Activated CD4-positive, CD25-positive, alpha-beta regulatory T cell treated with anti-CD3 and anti-CD28 coated beads, Interleukin-2, amount 50 U/mL, for 72 hours (primary cell): ENCODE measurements around the gene NOP58.
"Not testable (repeated sequence)": the region's sequence is repeated elsewhere in the genome, so short reads cannot be mapped to it uniquely, and the experiment has no call there.

Experiments used
- DNase-seq: peaks from one replicate; pipeline ENCODE4 v3.0.0; 2021

Gene NOP58

DNA sequence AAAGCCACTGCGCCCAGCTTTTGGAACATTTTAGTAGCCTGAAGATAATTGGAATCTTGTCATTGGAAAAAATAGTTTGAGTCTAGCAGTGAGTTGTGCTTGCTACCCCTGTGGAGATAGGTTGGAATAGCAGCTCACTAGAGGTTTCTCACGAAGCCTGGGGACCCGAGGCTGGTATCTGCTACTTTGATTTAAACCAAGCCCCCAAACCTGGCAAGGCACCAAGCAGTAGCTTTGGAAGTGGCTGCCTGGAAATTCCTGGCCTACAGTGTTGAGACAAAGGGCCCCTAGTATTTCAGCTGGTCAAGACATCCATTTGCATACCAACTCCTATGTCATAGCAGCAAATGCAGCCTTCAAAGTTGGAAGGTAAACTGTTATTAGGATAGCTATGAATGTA is 42.1 kb downstream of the NOP58 start:
- DNase-seq = no peak

DNA sequence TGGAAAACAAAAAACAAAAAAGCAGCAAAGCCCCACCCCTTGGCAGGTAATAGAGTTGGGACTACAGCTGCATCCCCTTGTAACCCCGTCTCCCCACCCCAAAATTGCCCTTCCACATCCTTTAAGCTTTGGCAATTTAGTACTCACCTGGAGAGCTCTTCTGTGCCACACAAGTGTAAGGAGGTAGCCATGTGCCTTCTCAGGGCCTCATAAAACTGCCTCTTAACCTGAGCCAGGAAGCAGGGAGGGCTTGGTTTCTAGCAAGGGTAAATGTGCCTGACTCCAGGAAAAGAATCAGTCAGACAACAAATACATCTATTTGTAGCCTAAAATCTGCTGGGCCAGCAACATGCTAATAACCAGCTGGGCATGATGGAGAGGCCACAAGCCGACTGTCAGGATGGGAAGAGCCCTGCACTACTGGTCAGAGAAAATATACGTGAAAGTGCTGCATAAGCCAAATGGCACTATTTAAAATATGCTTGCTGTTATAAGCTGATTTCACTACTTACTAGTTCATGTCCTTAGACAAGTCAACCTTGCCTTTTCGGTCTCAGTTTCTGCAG is 46.3 kb downstream of the NOP58 start:
- no peak for DNase-seq

DNA sequence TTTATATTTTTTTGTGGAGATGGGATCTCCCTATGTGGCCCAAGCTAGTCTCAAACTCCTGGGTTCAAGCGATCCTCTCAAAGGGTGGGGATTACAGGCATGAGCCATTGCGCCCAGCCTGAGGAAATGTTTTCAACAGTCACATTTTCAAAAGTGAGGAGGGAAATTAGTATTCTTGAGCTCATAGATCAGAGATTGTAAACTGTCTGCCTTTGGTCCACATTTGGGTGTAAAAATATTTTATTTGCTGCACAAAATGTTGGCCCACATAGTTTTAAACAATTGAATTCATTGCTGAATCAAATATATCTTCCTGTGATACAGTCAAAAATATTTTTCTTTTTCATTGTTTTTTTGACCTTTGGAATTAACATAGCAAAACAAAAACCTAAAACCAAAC is 48.6 kb downstream of the NOP58 start:
- DNase-seq = no peak

DNA sequence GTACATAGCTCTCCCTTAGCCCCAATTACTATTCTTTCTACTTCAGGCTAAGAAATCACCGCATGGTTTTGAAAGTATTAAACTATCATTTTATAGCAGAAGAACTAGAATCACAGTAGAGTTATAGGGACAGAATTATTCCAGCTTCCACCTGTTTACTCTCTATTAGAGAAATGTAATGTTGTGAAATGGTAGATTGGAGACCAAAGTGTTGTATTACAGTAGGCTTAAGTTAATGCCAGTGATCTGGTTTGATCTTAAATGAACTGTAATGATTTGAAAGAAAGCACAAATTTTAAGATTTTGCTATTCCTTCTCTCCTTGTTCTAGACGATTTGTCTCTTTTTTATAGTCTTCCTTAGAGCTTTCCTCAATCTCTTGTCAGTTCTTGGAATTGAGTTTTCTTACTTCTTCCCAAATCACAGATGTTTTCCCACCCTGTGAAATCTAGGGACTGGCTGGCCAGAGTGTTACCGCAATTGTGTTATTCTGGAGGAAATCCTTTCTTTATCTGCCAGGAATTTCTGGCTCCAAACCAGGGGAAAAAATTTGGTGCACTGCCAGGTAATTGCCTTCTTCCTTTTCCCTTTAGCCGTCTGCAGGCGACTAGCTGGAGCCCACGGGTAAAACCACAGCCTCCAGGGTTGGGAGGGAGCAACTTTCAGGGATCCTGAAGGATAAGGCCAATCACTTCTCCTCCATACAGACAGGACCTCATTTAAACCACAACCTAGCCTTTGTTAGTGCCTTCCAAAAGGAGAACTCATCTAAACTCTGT is 51.7 kb downstream of the NOP58 start:
- no peak for DNase-seq

DNA sequence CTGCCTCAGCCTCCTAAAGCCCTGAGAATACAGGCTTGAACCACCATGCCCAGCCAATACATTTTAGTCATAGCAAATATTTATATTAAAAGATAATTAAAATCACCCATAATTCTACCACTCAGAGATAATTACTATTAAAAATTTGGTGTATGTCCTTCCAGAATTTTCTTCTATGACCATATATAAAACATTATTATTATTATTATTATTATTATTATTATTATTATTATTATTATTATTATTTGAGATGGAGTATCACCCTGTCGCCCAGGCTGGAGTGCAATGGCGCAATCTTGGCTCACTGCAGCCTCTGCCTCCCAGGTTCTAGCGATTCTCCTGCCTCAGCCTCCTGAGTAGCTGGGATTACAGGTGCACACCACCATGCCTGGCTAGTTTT is 54.8 kb downstream of the NOP58 start:
- not testable (repeated sequence) for DNase-seq

DNA sequence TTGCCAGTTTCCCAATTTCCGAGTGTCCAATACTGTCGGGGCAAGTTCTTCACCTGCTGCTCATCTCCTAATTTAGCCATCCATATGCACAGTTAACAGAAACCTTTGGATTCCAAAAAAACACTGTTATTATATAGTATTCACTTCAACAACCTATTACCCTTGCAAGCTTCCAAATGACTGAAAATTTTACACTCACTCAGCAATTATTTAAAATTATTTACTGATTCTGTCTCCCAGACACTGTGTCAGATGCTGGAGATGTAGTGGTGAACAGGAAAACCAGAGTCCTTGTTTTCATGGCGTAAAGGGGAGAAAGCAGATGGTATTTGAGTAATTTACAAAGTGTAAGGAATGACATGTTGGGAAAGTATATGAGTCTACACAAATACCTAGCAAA is 56.9 kb downstream of the NOP58 start:
- DNase-seq = no peak

DNA sequence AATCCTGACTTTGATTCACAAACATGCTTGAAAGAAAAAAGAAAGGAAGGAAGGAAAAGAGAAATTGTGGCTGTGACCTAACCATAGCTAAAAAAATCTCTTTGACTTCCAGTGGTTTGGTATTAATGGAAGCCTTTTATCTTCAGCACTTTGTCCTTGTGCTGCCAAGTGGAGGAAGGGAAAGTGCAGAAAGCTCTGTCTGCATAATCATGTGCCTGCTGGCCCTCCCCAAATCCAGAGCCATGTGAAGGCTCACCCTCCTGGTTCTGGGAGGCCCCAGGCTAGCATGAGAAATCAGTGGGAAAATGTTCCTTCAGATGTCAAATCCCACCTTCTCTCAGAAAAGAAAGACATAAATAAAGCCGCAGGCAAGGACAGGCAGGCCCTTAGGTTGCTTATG is 62.3 kb downstream of the NOP58 start:
- DNase-seq = no peak

DNA sequence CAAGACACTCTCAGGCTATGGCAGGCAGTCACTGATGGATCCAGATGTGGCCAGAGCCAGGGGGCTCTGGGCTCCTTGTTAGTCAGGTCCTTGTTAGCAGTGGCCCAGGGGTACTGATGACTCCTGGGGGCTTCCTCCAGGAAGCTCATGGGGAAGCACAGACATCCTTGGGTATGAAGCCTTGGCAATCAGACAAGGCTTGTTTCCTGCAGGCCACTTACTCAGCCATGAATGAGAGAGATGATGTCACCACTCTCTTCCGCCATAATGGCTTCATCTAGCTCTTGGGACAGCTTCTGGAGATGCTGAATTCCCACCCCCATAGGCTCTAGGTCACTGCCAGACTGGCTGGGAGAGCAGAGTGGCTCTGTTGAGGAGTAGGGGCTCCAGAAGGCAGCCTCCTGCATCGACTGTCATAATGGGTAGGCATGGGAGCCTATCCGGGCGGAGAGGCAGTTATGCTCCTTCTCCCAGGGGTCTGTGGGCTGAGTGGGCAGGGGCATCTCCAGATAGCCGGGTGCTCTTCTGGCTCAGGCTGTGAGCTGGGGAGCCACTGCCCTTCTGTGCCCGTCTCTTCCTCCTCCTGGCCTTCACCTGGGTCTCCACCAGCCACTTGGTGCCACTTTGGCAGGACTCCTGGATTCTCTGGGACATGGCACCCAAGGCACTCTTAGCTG is 70.4 kb downstream of the NOP58 start:
- DNase-seq = no peak

DNA sequence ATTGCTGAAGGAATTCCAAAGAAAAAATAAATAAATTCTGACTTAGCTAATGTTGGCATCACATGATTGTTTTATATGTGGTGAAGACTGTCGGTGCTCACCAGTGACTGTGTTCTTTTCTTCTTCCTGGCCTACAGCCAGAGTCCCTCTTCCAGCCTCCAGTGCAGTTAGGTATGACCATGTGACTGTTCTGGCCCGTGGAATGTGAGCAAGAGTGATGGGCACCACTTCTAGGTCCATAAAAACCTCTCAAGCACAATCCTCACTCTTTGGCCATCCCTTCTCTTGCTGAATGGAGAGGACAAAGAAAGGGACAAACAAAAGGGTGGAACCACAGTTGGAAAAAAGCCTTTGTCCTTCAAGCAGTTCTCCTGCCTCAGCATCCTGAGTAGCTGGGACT is 71.6 kb downstream of the NOP58 start:
- DNase-seq = no peak

DNA sequence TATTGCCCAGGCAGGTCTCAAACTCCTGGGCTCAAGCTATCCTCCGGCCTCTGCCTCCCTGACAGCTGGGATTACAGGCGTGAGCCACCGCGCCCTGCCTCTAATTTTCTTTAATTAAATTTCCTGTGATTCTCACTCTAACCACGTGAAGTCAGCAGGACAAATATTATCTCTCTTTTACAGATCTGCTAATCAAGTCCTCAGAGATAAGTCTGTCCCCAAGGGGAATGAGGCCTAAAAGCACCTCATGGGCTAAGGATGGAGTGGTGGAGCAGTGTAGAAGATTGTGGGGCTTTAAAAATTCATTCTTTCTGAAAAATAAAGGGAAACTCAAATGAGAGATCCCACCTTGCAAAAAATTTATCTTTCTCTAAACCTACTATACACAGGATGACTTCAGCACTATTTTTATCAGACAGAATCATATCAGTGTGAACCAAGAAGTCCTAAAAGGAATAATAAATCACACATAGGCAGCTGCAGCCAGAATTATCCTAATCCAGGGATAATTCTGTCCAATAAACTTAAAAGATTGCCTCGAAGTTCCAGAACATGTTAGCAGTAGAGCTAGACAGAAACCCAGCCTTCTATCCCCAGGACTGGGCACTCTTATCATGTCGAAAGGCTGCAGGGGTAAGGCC is 72.3 kb downstream of the NOP58 start:
- no peak for DNase-seq

DNA sequence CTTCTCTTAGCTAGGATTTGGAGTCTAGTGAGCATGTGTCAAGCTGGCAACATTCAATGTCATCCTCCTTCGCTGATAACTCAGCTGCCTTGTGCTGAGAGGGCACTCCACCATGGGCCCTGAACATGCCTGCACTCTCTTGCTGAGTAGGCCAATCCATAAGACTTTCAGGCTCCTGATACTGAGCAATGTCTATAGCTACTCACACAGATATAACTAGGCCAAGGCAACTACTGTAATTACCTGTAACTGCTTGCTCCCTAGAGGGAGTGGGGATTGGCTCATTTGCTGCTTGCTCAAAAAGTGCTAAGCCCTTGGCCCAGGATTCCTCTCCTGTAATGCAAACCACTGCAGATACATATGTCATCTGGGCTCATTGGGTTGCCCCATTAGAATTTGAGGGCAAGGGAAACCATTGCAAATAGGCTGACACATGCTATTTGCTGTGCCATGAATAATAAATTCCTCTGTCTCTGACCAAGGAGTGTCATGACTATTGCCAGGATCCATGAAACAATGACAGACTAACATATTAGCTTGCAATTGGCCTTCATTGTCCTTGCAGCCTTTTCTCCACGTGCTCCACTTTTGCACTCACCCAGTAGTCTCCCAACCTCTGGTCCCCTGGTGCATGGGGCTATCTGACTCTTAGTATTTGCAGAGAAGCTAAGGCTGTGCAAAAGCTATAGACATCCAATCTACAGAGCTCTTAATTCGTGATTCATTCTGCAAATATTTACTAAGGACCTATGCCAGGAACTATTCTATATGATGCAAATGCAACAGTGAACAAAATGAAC is 73.7 kb downstream of the NOP58 start:
- DNase-seq = no peak

DNA sequence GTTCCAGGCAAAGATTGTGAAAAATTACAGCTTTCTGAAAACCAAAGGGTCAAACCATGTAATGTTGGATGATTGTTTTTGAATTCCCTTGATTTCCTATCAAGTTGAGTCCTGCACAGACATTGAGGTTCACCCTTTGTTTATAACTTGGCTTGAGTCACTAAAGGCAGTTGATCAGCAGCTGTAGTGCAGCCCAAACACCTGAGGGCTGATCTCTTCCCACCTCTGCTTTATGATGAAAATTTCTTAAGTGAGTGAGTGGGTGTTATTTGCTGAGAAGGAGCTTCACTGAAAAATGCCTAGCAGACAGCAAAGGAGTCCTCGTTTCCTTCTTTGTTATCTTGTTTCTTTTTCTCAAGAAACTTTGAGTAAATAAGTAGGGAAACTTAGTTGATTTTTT is 78.6 kb downstream of the NOP58 start:
- DNase-seq = no peak

DNA sequence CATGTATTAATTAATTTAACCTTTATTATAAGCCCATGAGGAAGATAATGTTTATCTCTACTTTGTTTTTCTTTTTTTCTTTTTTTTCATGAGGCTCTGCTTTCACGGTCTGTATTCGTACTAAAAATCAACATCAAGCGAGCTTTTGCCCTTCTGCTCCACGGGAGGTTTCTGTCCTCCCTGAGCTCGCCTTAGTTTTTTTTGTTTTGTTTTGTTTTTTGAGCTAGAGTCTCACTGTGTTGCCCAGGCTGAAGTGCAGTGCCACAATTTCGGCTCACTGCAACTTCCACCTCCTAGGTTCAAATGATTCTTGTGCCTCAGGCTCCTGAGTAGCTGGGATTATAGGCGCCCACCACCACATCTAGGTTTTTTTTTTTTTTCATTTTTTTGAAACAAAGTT is 80.6 kb downstream of the NOP58 start:
- no peak for DNase-seq
